ENCODE results near the gene SLC23A1.

Gene SLC23A1

DNA sequence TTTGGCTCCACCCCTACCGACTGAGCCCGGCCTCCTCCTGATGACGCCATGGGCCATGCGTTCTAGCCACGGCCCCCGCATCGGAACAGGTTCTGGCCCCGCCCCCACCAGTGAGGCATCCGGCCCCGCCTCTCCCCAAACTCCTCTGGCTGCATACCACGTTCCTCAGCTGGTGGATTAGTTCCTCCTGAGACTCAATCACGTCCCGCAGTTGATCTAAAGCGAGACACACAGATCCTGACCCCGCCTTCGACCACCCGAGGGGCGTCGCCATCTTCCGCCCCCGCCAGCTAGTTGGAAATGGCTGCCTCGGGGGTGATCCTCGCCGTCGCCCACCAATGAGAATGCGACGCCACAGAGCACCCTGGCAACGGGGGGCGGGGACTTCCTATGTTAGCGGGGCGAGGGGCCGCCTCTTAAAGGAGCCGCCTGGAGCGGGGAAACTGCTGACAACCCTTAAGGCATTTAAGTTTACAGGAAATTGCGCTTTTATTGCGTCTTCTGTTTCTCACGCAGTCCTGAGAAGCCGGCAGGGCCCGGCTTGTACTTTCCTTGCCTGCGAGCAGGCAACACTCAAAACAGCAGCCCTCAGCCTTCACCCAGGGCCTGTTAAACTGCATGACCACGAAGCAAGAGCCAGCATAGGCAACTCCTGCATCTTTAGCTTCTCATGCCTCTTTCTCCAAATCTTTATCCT, 20.8 kb upstream of the SLC23A1 start, which contains the start of gene SPATA24:
Gene SPATA24 (minus strand): TSS at position 303 of the 697 bp plus-strand sequence. CDS start 29 bp downstream, at position 274.
- H3K4me3 ChIP-seq (ENCODE audit: low read depth, low read length): peak within 1 kb of the TSS; percentile 77
- H3K9me3 ChIP-seq (ENCODE audit: control insufficient read depth, insufficient read depth, low read length): no peaks in the 10 kb centered on the region
- peaks cover 10% of the 10 kb centered on the region for H3K27me3 ChIP-seq (ENCODE audit: control insufficient read depth, insufficient read depth, low read length)
- H3K36me3 ChIP-seq (ENCODE audit: control insufficient read depth, insufficient read depth, low read length): no peaks in the 10 kb centered on the region
- peak within 1 kb of the TSS; percentile 48 for H3K9ac ChIP-seq (ENCODE audit: low read depth, low read length)
- peaks cover 2% of the 10 kb centered on the region for H3K4me1 ChIP-seq (ENCODE audit: control insufficient read depth, insufficient read depth, low read length)

DNA sequence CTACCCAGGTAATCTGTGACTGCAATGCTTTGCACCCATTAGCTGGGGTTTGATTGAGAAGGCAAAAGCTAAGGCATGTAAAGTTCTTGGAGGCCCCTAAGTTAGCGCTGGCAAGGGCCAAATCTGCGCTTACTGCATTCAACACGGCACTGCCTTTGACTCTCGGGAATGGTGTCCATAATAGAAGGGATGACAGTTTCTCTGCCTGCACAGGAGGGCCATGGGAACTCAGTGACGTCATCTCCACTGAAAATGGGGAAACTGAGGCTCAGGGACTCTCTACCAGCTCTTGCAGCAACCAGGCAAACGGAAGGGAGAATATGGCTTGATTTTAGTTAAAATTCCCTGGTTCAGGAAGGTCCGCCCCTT, 20.3 kb upstream of the SLC23A1 start:
- Histone ChIP-seq H3K9me3 (ENCODE audit: control insufficient read depth, insufficient read depth, low read length) (no peaks in the 10 kb centered on the region), H3K4me3 (ENCODE audit: low read depth, low read length) (peak overlapping the region; percentile 77), H3K4me1 (ENCODE audit: control insufficient read depth, insufficient read depth, low read length) (peaks cover 2% of the 10 kb centered on the region), H3K9ac (ENCODE audit: low read depth, low read length) (no peak overlapping the region), H3K36me3 (ENCODE audit: control insufficient read depth, insufficient read depth, low read length) (no peaks in the 10 kb centered on the region), H3K27me3 (ENCODE audit: control insufficient read depth, insufficient read depth, low read length) (peaks cover 10% of the 10 kb centered on the region)

DNA sequence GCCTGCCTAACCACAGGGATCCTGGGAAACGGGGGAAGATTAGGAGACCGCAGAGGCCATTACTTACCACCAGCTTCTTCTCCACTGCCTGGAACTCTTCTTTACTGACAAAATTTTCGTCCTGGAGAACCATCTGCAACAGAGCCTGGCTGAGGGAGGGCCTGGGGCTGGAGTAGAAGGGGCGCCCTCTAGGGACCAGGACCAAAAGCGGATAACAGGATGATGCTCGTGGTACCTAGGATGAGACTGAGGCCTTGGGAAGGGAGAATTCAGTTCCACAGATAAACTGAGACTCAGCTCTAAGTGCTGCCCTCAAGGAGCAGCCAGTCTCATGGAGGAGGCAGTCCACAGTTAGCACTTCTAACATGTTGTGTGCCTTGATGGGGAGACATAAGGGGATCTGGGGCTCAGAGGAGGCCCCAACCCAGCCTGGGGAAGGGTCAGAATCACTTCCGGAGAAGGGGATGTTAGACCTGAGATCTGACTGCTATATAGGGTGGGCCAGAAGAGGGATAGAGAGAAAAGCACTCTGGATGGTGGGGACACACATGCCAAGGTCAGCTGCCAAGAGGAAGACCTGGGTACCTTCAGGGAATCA, 19.6 kb upstream of the SLC23A1 start:
- Histone ChIP-seq H3K9me3 (ENCODE audit: control insufficient read depth, insufficient read depth, low read length) (no peaks in the 10 kb centered on the region), H3K9ac (ENCODE audit: low read depth, low read length) (no peak overlapping the region), H3K4me3 (ENCODE audit: low read depth, low read length) (peak overlapping the region; percentile 77), H3K36me3 (ENCODE audit: control insufficient read depth, insufficient read depth, low read length) (no peaks in the 10 kb centered on the region), H3K27me3 (ENCODE audit: control insufficient read depth, insufficient read depth, low read length) (peaks cover 10% of the 10 kb centered on the region), H3K4me1 (ENCODE audit: control insufficient read depth, insufficient read depth, low read length) (peaks cover 2% of the 10 kb centered on the region)

DNA sequence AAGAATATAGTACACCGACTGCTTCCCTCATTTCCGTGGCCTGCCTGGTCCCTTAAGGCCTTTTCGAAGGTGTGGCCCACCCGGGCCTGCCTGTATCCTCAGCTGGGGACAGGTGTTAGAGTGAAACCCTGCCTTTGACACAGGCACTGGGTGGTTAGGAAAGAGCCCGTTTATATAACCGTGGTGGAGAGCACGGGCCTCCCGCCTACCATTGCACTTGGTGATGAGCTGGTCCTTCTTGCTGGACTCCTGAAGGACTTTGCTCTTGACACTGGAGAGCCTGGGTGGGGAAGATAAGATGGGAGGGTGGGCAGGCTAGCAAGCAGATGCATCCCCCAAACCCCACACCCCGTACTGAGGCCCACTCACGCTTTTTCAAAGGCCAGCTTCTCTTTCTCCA, 18.4 kb upstream of the SLC23A1 start:
- no peak overlapping the region for H3K9ac ChIP-seq (ENCODE audit: low read depth, low read length)
- no peaks in the 10 kb centered on the region for H3K36me3 ChIP-seq (ENCODE audit: control insufficient read depth, insufficient read depth, low read length)
- no peak overlapping the region for H3K4me3 ChIP-seq (ENCODE audit: low read depth, low read length)
- H3K9me3 ChIP-seq (ENCODE audit: control insufficient read depth, insufficient read depth, low read length): no peaks in the 10 kb centered on the region
- peaks cover 2% of the 10 kb centered on the region for H3K4me1 ChIP-seq (ENCODE audit: control insufficient read depth, insufficient read depth, low read length)
- peaks cover 2% of the 10 kb centered on the region for H3K27me3 ChIP-seq (ENCODE audit: control insufficient read depth, insufficient read depth, low read length)

DNA sequence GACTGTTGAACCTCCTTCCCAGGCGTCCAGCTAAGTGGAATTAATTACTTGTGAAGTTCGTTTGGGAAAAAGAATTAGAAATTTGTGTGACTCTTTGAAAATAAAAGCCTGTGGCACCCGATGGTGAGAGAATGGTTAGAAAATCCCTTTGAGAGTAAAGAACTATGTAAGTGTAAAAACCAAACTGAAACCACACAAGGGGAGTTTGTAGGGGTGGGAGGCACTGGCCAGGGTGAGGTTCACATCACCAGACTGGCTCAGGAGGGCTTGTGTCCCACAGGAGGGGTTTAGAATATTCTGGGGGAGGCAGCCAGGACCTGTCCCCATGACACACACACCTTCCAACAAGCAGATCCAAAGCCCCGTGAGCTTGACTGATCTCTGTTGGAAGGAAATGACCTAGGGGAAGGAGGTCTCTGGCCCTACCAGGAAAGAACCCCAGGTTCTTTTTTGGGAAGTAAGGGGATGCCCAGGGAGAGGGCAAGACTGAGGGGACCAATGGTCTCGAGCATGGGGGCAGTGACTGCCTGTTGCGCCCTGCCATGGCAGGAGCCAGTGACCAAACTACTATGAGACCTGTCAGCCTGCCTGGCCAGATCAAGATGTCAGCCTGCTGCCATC, 16.5 kb upstream of the SLC23A1 start:
- Histone ChIP-seq H3K4me3 (ENCODE audit: low read depth, low read length) (no peak overlapping the region), H3K4me1 (ENCODE audit: control insufficient read depth, insufficient read depth, low read length) (peaks cover 3% of the 10 kb centered on the region), H3K27me3 (ENCODE audit: control insufficient read depth, insufficient read depth, low read length) (peaks cover 4% of the 10 kb centered on the region), H3K9me3 (ENCODE audit: control insufficient read depth, insufficient read depth, low read length) (no peaks in the 10 kb centered on the region), H3K9ac (ENCODE audit: low read depth, low read length) (no peak overlapping the region), H3K36me3 (ENCODE audit: control insufficient read depth, insufficient read depth, low read length) (no peaks in the 10 kb centered on the region)

DNA sequence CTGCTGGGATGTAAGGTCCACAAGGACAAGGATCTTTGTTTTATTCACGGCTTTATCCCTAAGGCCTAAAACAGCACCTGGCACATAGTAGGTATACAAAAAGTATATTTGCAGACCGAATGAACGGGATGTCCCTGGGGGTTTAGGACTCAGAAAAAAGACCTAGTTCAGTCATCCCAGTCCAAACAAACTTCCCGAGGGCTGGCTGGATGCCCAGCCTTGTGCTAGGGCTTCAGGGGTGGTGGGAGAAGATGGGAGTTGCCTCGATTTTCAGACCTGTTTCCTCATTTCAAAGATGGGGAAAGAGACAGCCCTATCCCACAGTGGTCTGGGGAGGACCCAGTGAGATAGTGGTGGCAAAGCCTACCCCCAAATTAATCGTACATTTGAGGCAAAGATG, 14.8 kb upstream of the SLC23A1 start:
- no peak overlapping the region for H3K4me3 ChIP-seq (ENCODE audit: low read depth, low read length)
- H3K9me3 ChIP-seq (ENCODE audit: control insufficient read depth, insufficient read depth, low read length): no peaks in the 10 kb centered on the region

DNA sequence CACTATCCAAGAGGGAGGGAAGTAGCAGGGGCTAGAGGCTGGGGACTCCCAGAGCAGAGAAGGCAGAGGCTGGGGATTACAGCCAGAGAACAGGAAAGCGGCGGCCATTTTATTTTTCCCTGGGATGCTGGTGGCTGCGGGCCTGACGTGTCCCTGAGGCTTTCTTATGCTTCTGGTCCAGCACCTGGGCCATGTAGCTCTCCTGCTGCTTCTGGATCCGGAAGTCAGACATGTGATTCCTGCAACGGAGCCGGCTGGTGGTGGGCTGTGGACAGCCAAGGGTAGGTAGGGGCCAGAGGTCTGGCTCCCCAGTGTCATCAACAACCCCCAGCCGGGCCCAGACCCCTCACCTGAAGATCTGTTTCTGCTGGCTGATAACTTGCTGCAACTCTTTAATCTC, 13.6 kb upstream of the SLC23A1 start:
- Histone ChIP-seq H3K9ac (ENCODE audit: low read depth, low read length) (no peak overlapping the region), H3K36me3 (ENCODE audit: control insufficient read depth, insufficient read depth, low read length) (no peaks in the 10 kb centered on the region), H3K4me1 (ENCODE audit: control insufficient read depth, insufficient read depth, low read length) (peaks cover 4% of the 10 kb centered on the region), H3K9me3 (ENCODE audit: control insufficient read depth, insufficient read depth, low read length) (no peaks in the 10 kb centered on the region), H3K4me3 (ENCODE audit: low read depth, low read length) (no peak overlapping the region), H3K27me3 (ENCODE audit: control insufficient read depth, insufficient read depth, low read length) (peaks cover 19% of the 10 kb centered on the region)

More for the DNA sequence above, 14.8 kb upstream of the SLC23A1 start:
- no peaks in the 10 kb centered on the region for H3K36me3 ChIP-seq (ENCODE audit: control insufficient read depth, insufficient read depth, low read length)
- peaks cover 19% of the 10 kb centered on the region for H3K27me3 ChIP-seq (ENCODE audit: control insufficient read depth, insufficient read depth, low read length)
- peaks cover 3% of the 10 kb centered on the region for H3K4me1 ChIP-seq (ENCODE audit: control insufficient read depth, insufficient read depth, low read length)
- H3K9ac ChIP-seq (ENCODE audit: low read depth, low read length): no peak overlapping the region

DNA sequence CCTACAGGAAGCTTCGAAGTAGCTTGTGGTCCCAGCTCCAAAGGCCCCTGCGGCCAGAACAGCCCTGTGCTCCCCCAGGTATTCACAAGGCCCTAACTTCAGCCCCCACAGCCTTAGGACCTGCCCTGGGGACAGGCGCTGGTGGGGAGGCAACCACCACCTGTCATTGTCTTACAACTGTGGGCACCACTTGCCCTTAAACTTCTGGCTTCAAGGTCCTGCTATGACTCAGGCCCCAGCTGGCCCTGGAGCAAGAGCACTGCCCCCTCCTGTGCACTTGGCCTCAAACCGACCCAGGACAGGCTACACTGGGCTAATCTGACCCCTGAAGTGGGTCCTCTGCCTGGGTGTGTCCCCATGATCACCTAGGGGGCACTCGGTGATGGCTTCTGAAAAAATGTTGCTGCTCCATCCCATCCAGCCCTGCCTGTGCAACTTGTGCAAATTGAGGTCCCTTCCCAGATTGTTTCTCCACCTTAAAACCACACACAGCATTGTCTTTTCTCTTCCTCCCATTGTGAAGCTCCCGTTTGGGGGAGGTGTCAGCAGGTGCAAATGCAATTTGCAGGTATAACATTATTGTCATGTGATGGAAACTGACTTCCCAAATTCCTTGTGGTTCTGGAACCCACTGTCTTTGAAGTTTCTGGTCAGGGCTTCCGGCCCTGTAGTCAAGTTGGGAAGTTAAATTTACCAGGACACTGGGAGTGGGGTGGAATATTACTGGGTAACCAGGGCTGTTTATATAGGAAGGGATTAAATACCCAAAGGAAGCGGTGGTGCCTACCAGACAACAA, 12.9 kb upstream of the SLC23A1 start:
- peaks cover 22% of the 10 kb centered on the region for H3K27me3 ChIP-seq (ENCODE audit: control insufficient read depth, insufficient read depth, low read length)
- H3K9ac ChIP-seq (ENCODE audit: low read depth, low read length): no peak overlapping the region
- H3K9me3 ChIP-seq (ENCODE audit: control insufficient read depth, insufficient read depth, low read length): no peaks in the 10 kb centered on the region
- H3K4me1 ChIP-seq (ENCODE audit: control insufficient read depth, insufficient read depth, low read length): peaks cover 5% of the 10 kb centered on the region
- H3K36me3 ChIP-seq (ENCODE audit: control insufficient read depth, insufficient read depth, low read length): no peaks in the 10 kb centered on the region
- H3K4me3 ChIP-seq (ENCODE audit: low read depth, low read length): no peak overlapping the region

DNA sequence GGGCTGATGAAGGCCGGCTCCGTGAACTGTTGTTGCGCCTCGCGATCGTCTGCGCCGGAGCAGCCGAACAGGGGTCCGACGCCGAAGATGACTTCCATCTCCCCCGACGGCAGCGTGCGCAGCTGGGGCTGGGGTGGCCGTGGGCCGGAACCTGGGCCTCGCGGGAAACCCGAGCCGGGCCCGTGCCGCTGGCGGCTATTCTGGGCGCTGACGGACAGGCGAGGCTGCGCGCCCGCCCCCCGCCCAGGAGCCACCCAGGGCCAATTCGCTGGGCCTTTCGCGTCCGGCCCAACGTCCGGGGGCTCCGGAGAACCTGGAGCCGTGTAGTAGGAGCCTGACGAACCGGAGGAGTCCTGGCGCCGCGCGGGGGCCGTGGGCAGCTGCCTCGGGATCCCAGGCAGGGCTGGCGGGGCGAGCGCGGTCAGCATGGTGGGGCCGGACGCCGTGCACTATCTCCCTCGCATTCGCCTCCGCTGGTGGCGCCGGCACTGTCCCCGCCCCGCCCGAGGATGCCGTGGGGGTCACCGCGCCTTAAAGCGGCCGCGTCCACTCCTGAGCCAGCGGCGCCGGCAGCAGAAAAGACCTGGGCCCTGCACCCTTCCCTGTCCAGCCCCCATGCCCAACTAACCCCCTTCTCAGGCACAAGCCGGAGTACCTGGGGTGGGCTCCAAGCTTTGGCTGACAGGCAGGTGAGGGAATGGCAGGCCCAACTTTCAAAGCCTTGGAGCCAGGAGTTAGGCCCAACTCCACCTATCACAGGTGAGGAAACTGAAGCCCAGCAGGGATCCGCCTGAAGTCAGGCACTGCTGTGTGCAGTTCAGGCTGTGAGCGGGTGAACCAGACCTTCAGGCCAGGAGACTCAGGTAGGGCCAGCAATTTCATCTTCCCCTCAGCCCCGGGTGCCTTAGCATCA, 11.8 kb upstream of the SLC23A1 start, which contains the start of gene PROB1:
Gene PROB1 (minus strand): TSS at position 451 of the 913 bp plus-strand sequence. CDS start 23 bp downstream, at position 428.
- no peaks in the 10 kb centered on the region for H3K9me3 ChIP-seq (ENCODE audit: control insufficient read depth, insufficient read depth, low read length)
- H3K4me3 ChIP-seq (ENCODE audit: low read depth, low read length): peak within 1 kb of the TSS; percentile 72
- peaks cover 5% of the 10 kb centered on the region for H3K4me1 ChIP-seq (ENCODE audit: control insufficient read depth, insufficient read depth, low read length)
- peak within 1 kb of the TSS; percentile 70 for H3K9ac ChIP-seq (ENCODE audit: low read depth, low read length)
- H3K27me3 ChIP-seq (ENCODE audit: control insufficient read depth, insufficient read depth, low read length): peaks cover 24% of the 10 kb centered on the region
- no peaks in the 10 kb centered on the region for H3K36me3 ChIP-seq (ENCODE audit: control insufficient read depth, insufficient read depth, low read length)

DNA sequence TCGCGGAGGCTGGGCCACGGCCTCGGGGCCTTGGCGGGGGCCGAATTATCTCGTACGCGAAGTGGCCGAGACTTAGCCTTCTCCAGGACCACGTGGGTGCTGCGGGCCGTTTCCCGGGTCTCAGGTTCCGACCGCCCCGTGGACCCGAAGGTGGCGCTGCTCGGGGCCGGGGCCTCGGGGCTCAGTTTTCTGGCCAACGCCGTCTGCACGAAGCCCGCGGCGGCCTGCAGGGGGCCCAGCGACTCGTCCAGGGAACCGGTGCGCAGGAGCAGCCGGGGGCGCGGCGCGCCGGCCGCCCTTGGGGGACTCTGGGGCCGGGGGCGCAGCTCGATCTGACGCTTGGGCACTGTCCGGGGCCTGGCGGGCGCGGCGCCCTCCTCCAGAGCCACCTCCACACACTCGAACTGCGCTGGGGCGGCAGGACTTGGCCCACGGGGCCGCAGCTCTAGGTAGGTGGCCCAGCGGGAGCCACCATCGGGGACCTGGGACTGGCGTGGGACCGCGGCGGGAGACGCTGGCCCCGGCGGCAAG, 11.1 kb upstream of the SLC23A1 start:
- H3K27me3 ChIP-seq (ENCODE audit: control insufficient read depth, insufficient read depth, low read length): peaks cover 24% of the 10 kb centered on the region
- no peaks in the 10 kb centered on the region for H3K9me3 ChIP-seq (ENCODE audit: control insufficient read depth, insufficient read depth, low read length)
- H3K4me1 ChIP-seq (ENCODE audit: control insufficient read depth, insufficient read depth, low read length): peaks cover 5% of the 10 kb centered on the region
- no peaks in the 10 kb centered on the region for H3K36me3 ChIP-seq (ENCODE audit: control insufficient read depth, insufficient read depth, low read length)
- H3K4me3 ChIP-seq (ENCODE audit: low read depth, low read length): peak overlapping the region; percentile 72
- H3K9ac ChIP-seq (ENCODE audit: low read depth, low read length): peak overlapping the region; percentile 70
